ENCODE measurements around the gene C19orf38.

C19orf38 gene

GRCh38 chr19:10896851-10897526 lies 48.8 kb downstream of the C19orf38 start:
- Histone ChIP-seq H3K4me3 (replicated peaks; ENCODE audit: insufficient read depth, low read length) (no peak overlapping the region), H3K27ac (replicated peaks) (peak overlapping the region; percentile 47), H3K27me3 (ENCODE audit: insufficient read depth, poor library complexity, severe bottlenecking) (no peaks in the 10 kb centered on the region)
- TF ChIP-seq SPI1 (IDR thresholded peaks at IDR 0.05; ENCODE audit: borderline replicate concordance, low read depth) (peak; percentile 33; the same call in 1 of the 2 replicates), REST (IDR thresholded peaks at IDR 0.05; ENCODE audit: insufficient replicate concordance, low read depth) (no peak), GABPA (IDR thresholded peaks at IDR 0.05; ENCODE audit: low read depth) (no peak), POLR2AphosphoS5 (IDR thresholded peaks at IDR 0.05; ENCODE audit: low read depth) (no peak), CTCF (IDR thresholded peaks at IDR 0.05; ENCODE audit: insufficient read depth, low read length) (no peak)
- peak; percentile 45 to 75 for DNase-seq (ENCODE audit: low read depth in 1 of 2, low spot score in 1 of 2)

- no peak overlapping the region for H3K27ac ChIP-seq (replicated peaks)
- H3K4me3 ChIP-seq (replicated peaks; ENCODE audit: insufficient read depth, low read length) = no peak overlapping the region
- TF ChIP-seq SPI1 (IDR thresholded peaks at IDR 0.05; ENCODE audit: borderline replicate concordance, low read depth) (no peak), REST (IDR thresholded peaks at IDR 0.05; ENCODE audit: insufficient replicate concordance, low read depth) (no peak), POLR2AphosphoS5 (IDR thresholded peaks at IDR 0.05; ENCODE audit: low read depth) (no peak), CTCF (IDR thresholded peaks at IDR 0.05; ENCODE audit: insufficient read depth, low read length) (no peak), GABPA (IDR thresholded peaks at IDR 0.05; ENCODE audit: low read depth) (no peak)
- no peak for DNase-seq (ENCODE audit: low read depth in 1 of 2, low spot score in 1 of 2)
- no peaks in the 10 kb centered on the region for H3K27me3 ChIP-seq (ENCODE audit: insufficient read depth, poor library complexity, severe bottlenecking)
These were observed 50.4 kb downstream of the C19orf38 start for GRCh38 chr19:10898633-10899032.

- DNase-seq (ENCODE audit: low read depth in 1 of 2, low spot score in 1 of 2) = no peak
- H3K27ac ChIP-seq (replicated peaks) = no peak overlapping the region
- H3K27me3 ChIP-seq (ENCODE audit: insufficient read depth, poor library complexity, severe bottlenecking) = no peaks in the 10 kb centered on the region
- no peak for TF ChIP-seq CTCF (IDR thresholded peaks at IDR 0.05; ENCODE audit: insufficient read depth, low read length)
- TF ChIP-seq POLR2AphosphoS5 (IDR thresholded peaks at IDR 0.05; ENCODE audit: low read depth) = no peak
- no peak for TF ChIP-seq GABPA (IDR thresholded peaks at IDR 0.05; ENCODE audit: low read depth)
- TF ChIP-seq SPI1 (IDR thresholded peaks at IDR 0.05; ENCODE audit: borderline replicate concordance, low read depth) = no peak
- no peak for TF ChIP-seq REST (IDR thresholded peaks at IDR 0.05; ENCODE audit: insufficient replicate concordance, low read depth)
- H3K4me3 ChIP-seq (replicated peaks; ENCODE audit: insufficient read depth, low read length) = no peak overlapping the region
These were observed 51.0 kb downstream of the C19orf38 start for GRCh38 chr19:10899151-10899653.

Measured in HL-60 (cell line).